Bronchial epithelial cell (primary cell): Measurements from ENCODE around the gene ZSWIM6. TPM values are rescaled to one million over a fixed set of nuclear protein-coding genes. Genes with fewer than 3 reads are reported as not detected.

Experiments used
- DNase-seq: peaks from one replicate; pipeline ENCODE4 v3.0.0-alpha.2; 2010; ENCODE audit warnings: low read depth
- FAIRE-seq: peaks from 2 replicates; lab custom pipeline; 2011; peaks lifted over from hg19 to GRCh38; lab: Jason Lieb, UNC
- H3K27me3 ChIP-seq: 2 replicates; pipeline ENCODE4 v1.5.1; 2011; ENCODE audit warnings: low read length; ENCODE audit not compliant: control insufficient read depth, insufficient read depth
- H3K36me3 ChIP-seq: 2 replicates; pipeline ENCODE4 v1.5.1; 2011; ENCODE audit warnings: low read length; ENCODE audit not compliant: control insufficient read depth, insufficient read depth
- H3K4me3 ChIP-seq: 2 replicates; pipeline ENCODE4 v1.5.1; 2011; ENCODE audit warnings: mild to moderate bottlenecking, low read depth, low read length, control low read depth
- total RNA-seq: library from RNA; depleted of rRNA; stranded (reverse); fragments of >200 nt; gene quantifications from 2 replicates; pipeline ENCODE4 v1.2.1, GENCODE V29; 2014
- TF ChIP-seq, protein P1 (sequence below): IDR thresholded peaks from 2 replicates; pipeline ENCODE4 v1.5.1; 2011; ENCODE audit warnings: mild to moderate bottlenecking, moderate library complexity, low read length, control low read depth, inconsistent platforms; ENCODE audit not compliant: insufficient read depth, severe bottlenecking

The ZSWIM6 gene
- total RNA-seq, 1 donor from 2014 or later = 5.8 TPM

DNA sequence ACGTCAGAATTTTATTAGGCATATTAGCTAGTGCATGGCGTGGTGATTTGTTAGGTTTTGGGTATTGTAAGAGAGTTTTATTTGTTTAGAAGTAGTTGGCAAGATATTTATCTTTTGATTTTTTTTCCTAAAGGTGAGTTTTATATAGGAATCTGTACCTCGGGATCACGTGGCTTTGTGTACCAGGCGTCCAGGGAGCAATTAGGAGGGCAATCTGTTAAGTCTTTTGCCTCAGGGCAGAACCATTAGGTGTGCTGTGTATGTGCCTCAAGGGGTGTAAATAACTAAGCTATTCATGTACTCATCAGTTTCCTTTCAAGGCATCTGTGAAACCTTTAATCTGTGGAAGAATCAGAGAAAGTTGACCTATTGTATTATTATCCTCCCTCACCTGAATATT, 39.4 kb downstream of the ZSWIM6 start:
- TF ChIP-seq, protein P1, sequence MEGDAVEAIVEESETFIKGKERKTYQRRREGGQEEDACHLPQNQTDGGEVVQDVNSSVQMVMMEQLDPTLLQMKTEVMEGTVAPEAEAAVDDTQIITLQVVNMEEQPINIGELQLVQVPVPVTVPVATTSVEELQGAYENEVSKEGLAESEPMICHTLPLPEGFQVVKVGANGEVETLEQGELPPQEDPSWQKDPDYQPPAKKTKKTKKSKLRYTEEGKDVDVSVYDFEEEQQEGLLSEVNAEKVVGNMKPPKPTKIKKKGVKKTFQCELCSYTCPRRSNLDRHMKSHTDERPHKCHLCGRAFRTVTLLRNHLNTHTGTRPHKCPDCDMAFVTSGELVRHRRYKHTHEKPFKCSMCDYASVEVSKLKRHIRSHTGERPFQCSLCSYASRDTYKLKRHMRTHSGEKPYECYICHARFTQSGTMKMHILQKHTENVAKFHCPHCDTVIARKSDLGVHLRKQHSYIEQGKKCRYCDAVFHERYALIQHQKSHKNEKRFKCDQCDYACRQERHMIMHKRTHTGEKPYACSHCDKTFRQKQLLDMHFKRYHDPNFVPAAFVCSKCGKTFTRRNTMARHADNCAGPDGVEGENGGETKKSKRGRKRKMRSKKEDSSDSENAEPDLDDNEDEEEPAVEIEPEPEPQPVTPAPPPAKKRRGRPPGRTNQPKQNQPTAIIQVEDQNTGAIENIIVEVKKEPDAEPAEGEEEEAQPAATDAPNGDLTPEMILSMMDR = no peak
- H3K4me3 ChIP-seq = no peak overlapping the region
- no peaks in the 10 kb centered on the region for H3K27me3 ChIP-seq
- DNase-seq = no peak
- H3K36me3 ChIP-seq = no peaks in the 10 kb centered on the region
- FAIRE-seq = no peak

DNA sequence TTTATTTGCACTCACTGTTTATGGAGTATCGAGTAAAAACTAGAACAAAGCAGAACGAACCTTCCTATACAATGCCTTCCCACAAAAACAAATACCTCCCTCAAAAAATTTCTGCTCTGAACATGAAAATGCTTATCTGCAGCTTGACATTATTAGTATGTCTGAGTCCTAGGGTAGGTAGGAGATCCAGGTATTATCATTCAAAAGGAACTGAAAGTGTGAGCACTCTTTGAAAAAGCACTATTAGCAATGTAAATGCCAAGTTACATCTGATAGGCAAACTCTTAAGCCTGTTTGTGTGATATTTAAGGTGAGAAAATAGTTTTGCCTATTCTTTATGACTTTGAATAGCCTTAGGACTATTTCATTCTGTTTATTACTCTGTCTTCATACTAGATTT, 47.6 kb downstream of the ZSWIM6 start:
- Histone ChIP-seq H3K27me3 (no peaks in the 10 kb centered on the region), H3K4me3 (no peak overlapping the region), H3K36me3 (no peaks in the 10 kb centered on the region)
- FAIRE-seq (no peak), DNase-seq (no peak)
- TF ChIP-seq, protein P1 = no peak

DNA sequence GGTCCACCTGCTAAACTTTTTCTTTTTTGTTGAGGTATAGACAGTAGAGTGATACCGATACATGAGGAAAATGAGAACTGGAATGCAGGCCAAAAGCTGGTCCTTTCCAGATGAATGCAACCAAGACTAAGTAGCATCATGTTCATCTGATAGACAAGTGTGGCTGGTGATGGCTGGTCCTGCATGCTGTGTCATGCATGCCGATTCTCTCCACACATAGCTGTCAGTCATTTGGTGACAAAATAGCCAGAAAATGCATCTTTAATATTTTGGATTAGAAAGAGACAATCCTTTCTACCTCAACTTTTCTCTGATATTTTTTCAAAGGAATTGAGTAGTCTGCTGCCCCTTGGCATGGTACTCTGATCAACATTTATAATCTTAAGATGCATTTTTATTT, 49.9 kb downstream of the ZSWIM6 start:
- H3K4me3 ChIP-seq = no peak overlapping the region
- TF ChIP-seq, protein P1 = no peak
- H3K36me3 ChIP-seq = no peaks in the 10 kb centered on the region
- DNase-seq (no peak), FAIRE-seq (no peak)
- H3K27me3 ChIP-seq = no peaks in the 10 kb centered on the region

DNA sequence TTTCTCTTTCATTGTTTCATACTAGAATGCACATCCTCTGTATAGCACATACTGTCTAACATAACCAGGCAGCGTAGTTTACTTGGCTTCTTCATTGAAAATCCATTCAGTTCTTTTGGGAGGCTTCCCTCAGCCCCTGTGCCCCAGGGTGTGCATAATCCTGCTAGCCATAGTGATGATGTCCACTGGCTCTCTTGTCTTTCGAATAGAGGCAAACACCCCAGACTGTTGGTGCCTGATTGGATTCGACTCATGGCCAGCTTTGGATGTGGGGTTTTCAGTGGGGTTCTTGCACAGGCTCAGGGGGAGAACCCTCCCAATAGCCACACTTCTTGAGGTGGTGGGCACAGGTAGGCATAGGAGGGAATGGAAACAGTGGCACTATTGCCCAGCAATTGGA, 53.6 kb downstream of the ZSWIM6 start:
- H3K4me3 ChIP-seq = no peak overlapping the region
- no peaks in the 10 kb centered on the region for H3K27me3 ChIP-seq
- DNase-seq (no peak), FAIRE-seq (no peak)
- H3K36me3 ChIP-seq = peaks cover 2% of the 10 kb centered on the region
- TF ChIP-seq, protein P1 = no peak

DNA sequence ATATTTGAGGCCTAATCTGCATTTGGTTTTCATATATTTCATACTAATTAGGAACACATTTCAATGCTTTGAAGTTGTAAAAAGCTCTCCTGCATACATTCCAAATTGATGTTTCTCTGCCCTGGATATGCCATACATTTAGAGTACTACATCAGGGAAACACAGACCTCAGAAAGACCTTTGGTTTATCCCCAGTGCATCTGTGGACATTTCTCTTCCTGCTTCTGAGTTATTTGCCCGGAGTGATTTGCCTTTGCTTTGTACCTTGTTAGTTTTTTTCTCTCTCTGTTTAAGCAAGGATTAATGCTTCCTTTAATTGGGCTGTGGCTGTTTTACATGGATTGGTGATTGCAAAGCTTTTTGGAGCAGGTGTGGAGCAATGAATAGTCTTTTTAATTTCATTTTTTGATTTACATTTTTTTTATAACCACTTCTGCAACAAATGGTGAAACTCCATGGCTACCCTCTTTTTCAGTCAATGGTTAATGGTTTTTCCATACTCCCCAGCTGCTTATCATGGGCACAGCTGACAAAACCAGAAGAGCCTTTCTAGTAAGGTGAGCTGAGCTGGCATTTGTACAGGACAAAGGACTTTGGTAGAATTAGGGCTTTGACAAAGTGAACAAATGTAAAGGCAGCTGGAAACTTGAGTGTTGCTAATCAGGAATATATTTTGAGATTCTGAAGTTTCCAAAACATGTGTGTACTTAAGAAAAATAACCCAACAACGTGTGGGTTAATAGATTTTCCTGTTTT, 54.2 kb downstream of the ZSWIM6 start:
- Histone ChIP-seq H3K36me3 (peaks cover 2% of the 10 kb centered on the region), H3K27me3 (no peaks in the 10 kb centered on the region), H3K4me3 (no peak overlapping the region)
- no peak for DNase-seq
- FAIRE-seq = no peak
- TF ChIP-seq, protein P1 = no peak

DNA sequence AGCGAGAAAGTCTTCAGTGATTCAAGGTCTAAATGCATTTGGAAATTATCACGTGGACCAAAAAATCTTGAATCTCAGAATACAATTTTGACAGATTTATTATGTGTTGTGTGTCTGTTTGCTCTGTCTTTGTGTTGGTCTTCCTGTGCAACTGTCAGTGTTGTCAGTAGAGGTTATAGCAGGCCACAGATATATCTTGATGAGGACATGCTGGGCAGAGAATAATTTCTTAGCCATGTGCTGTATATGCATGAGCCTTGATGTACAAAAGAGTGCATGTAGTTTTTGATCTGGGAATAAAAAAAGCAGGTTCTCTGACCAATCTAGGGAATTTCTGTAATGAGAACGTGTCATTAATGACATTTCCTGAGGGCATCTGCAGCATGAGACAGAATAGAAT, 57.6 kb downstream of the ZSWIM6 start:
- H3K36me3 ChIP-seq = peaks cover 2% of the 10 kb centered on the region
- TF ChIP-seq, protein P1 = no peak
- no peak for DNase-seq
- H3K4me3 ChIP-seq = no peak overlapping the region
- FAIRE-seq = no peak
- no peaks in the 10 kb centered on the region for H3K27me3 ChIP-seq
